Liver (tissue), 9 donors: ENCODE results near the gene KIRREL1. TPM values are rescaled to one million over a fixed set of nuclear protein-coding genes. Genes with fewer than 3 reads are reported as not detected.

Experiments
- DNase-seq: peaks from one replicate; pipeline ENCODE4 v3.0.0-alpha.2; 2017; ENCODE audit warnings: low spot score
- H3K27ac ChIP-seq, 2 donors: one replicate each; pipeline ENCODE4 v1.7.0; 2013; ENCODE audit warnings: inconsistent platforms in 2 of 2, low read length in 2 of 2, control low read depth in 1 of 2, low read depth in 1 of 2, mild to moderate bottlenecking in 1 of 2
- H3K27me3 ChIP-seq, 4 donors: one replicate each; pipeline versions ENCODE4 v1.6.1 to v1.7.0; 2013; ENCODE audit warnings: low read length in 3 of 4, inconsistent platforms in 1 of 4, mild to moderate bottlenecking in 1 of 4, moderate library complexity in 1 of 4; ENCODE audit not compliant: control insufficient read depth in 4 of 4, insufficient read depth in 4 of 4
- H3K36me3 ChIP-seq, 4 donors: one replicate each; pipeline versions ENCODE4 v1.6.1 to v1.7.0; 2013; ENCODE audit warnings: low read length in 3 of 4, mild to moderate bottlenecking in 3 of 4, low read depth in 1 of 4, moderate library complexity in 1 of 4; ENCODE audit not compliant: control insufficient read depth in 4 of 4, insufficient read depth in 3 of 4
- H3K4me1 ChIP-seq, 4 donors: one replicate each; pipeline versions ENCODE4 v1.6.1 to v1.7.0; 2013; ENCODE audit warnings: low read length in 3 of 4, mild to moderate bottlenecking in 3 of 4, moderate library complexity in 1 of 4; ENCODE audit not compliant: control insufficient read depth in 4 of 4, insufficient read depth in 4 of 4
- H3K4me3 ChIP-seq, 3 donors: one replicate each; pipeline versions ENCODE4 v1.6.1 to v1.7.0; 2013; ENCODE audit warnings: low read length in 3 of 3, control low read depth in 1 of 3, low read depth in 1 of 3, mild to moderate bottlenecking in 1 of 3
- H3K9ac ChIP-seq, 2 donors: one replicate each; pipeline ENCODE4 v1.7.0; 2013; ENCODE audit warnings: low read length in 2 of 2, mild to moderate bottlenecking in 2 of 2, moderate library complexity in 2 of 2, control low read depth in 1 of 2, low read depth in 1 of 2
- H3K9me3 ChIP-seq, 4 donors: one replicate each; pipeline versions ENCODE4 v1.6.1 to v1.7.0; 2013; ENCODE audit warnings: low read length in 3 of 4; ENCODE audit not compliant: control insufficient read depth in 4 of 4
- ATF3 ChIP-seq: IDR thresholded peaks from 2 replicates; pipeline ENCODE4 v1.6.1; 2016; ENCODE audit warnings: antibody characterized with exemption
- CTCF ChIP-seq: fragments of 150-350 bp; IDR thresholded peaks from 2 replicates; pipeline ENCODE4 v1.5.1; 2017; ENCODE audit warnings: improper control_type of control experiment, low read depth, low read length; ENCODE audit not compliant: missing input control
- EGR1 ChIP-seq, 2 donors: IDR thresholded peaks; 2 replicates each; pipeline ENCODE4 v1.6.1; 2016 to 2018; ENCODE audit warnings: antibody characterized with exemption in 2 of 2, low read depth in 2 of 2
- FOXA1 ChIP-seq: IDR thresholded peaks from 2 replicates; pipeline ENCODE4 v1.6.1; 2016; ENCODE audit warnings: antibody characterized with exemption
- FOXA2 ChIP-seq: IDR thresholded peaks from 2 replicates; pipeline ENCODE4 v1.6.1; 2016; ENCODE audit warnings: antibody characterized with exemption
- GABPA ChIP-seq, 2 donors: IDR thresholded peaks in 1 of 2; conservative IDR thresholded peaks in 1 of 2; 2 replicates each; pipeline ENCODE4 v1.6.1; 2016; ENCODE audit warnings: antibody characterized with exemption in 2 of 2, mild to moderate bottlenecking in 1 of 2, moderate library complexity in 1 of 2
- HNF4G ChIP-seq: IDR thresholded peaks from 2 replicates; pipeline ENCODE4 v1.6.1; 2016; ENCODE audit warnings: antibody characterized with exemption
- JUND ChIP-seq, 2 donors: IDR thresholded peaks; 2 replicates each; pipeline ENCODE4 v1.6.1; 2016; ENCODE audit warnings: antibody characterized with exemption in 2 of 2
- MAX ChIP-seq: IDR thresholded peaks from 2 replicates; pipeline ENCODE4 v1.6.1; 2016; ENCODE audit warnings: antibody characterized with exemption
- NR2F2 ChIP-seq: IDR thresholded peaks from 2 replicates; pipeline ENCODE4 v1.6.1; 2016; ENCODE audit warnings: antibody characterized with exemption
- RAD21 ChIP-seq, 2 donors: IDR thresholded peaks; 2 replicates each; pipeline ENCODE4 v1.6.1; 2016; ENCODE audit warnings: antibody characterized with exemption in 2 of 2, mild to moderate bottlenecking in 2 of 2
- RXRA ChIP-seq, 2 donors: IDR thresholded peaks; 2 replicates each; pipeline ENCODE4 v1.6.1; 2017 to 2018; ENCODE audit warnings: antibody characterized with exemption in 2 of 2, mild to moderate bottlenecking in 1 of 2
- SP1 ChIP-seq: IDR thresholded peaks from 2 replicates; pipeline ENCODE4 v1.6.1; 2018; ENCODE audit warnings: antibody characterized with exemption, mild to moderate bottlenecking
- TAF1 ChIP-seq: conservative IDR thresholded peaks from 2 replicates; pipeline ENCODE4 v1.6.1; 2016; ENCODE audit warnings: antibody characterized with exemption, mild to moderate bottlenecking
- WGBS: extraction: QIAGEN DNeasy Blood & Tissue Kit; methylation state at CpG from one replicate; pipeline ENCODE4 v1.1.7; 2013; 5-methylcytosine and 5-hydroxymethylcytosine counted together
- polyA plus RNA-seq, 2 donors: library from polyadenylated mRNA; stranded (reverse) in 1 of 2; unstranded in 1 of 2; fragments of 200-250 nt in 1 of 2; fragments of >200 nt in 1 of 2; fragmentation: Nextera tagmentation in 1 of 2; extraction: Ambion mirVana in 1 of 2; gene quantifications; one replicate each; pipeline versions ENCODE4 v1.2.1 to v1.2.3, GENCODE V29; 2013 to 2015
- total RNA-seq, 2 donors: library from RNA; depleted of rRNA; stranded (reverse); fragments of >200 nt; gene quantifications; one replicate each; pipeline ENCODE4 v1.2.3, GENCODE V29; 2014
- TF ChIP-seq, protein P1 (sequence below): IDR thresholded peaks from 2 replicates; pipeline ENCODE4 v1.6.1; 2016; ENCODE audit warnings: antibody characterized with exemption, mild to moderate bottlenecking
- TF ChIP-seq, protein P2 (sequence below): IDR thresholded peaks from 2 replicates; pipeline ENCODE4 v1.6.1; 2016; ENCODE audit warnings: antibody characterized with exemption
- donor health status: healthy.
- donor health status: healthy.
- donor health status: healthy.
- donor health status: healthy.
- donor health status: healthy.

Gene KIRREL1
- total and polyA plus RNA-seq, 4 donors: 0.82 to 6.0 (median 3.1) TPM

DNA sequence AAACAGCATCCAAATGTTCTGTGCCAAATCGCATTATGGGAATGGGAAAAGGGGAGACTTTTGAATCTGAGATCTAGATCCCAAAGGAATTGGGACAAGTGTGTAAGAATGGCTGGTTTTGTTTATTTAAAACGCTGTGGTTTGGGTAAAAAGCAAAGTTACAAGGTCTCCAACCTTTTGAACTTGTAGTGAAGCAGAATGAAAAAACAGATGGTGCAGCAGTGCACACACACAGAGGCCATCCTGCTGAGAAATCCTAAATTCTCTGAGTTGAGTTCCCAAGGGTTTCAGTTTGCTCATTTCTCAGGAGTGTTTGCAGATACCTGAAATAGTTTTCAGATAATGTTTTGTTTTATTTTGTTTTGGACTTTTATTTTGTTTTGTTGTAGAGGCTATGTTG lies 107.1 kb downstream of the KIRREL1 start:
- no peak for TF ChIP-seq SP1
- TF ChIP-seq HNF4G: no peak
- no peak for TF ChIP-seq NR2F2
- no peak for TF ChIP-seq EGR1 (IDR thresholded peaks at IDR 0.05; ENCODE audit: low read depth in 2 of 2)
- TF ChIP-seq JUND (IDR thresholded peaks at IDR 0.05): no peak
- TF ChIP-seq, protein P1, sequence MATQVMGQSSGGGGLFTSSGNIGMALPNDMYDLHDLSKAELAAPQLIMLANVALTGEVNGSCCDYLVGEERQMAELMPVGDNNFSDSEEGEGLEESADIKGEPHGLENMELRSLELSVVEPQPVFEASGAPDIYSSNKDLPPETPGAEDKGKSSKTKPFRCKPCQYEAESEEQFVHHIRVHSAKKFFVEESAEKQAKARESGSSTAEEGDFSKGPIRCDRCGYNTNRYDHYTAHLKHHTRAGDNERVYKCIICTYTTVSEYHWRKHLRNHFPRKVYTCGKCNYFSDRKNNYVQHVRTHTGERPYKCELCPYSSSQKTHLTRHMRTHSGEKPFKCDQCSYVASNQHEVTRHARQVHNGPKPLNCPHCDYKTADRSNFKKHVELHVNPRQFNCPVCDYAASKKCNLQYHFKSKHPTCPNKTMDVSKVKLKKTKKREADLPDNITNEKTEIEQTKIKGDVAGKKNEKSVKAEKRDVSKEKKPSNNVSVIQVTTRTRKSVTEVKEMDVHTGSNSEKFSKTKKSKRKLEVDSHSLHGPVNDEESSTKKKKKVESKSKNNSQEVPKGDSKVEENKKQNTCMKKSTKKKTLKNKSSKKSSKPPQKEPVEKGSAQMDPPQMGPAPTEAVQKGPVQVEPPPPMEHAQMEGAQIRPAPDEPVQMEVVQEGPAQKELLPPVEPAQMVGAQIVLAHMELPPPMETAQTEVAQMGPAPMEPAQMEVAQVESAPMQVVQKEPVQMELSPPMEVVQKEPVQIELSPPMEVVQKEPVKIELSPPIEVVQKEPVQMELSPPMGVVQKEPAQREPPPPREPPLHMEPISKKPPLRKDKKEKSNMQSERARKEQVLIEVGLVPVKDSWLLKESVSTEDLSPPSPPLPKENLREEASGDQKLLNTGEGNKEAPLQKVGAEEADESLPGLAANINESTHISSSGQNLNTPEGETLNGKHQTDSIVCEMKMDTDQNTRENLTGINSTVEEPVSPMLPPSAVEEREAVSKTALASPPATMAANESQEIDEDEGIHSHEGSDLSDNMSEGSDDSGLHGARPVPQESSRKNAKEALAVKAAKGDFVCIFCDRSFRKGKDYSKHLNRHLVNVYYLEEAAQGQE: no peak
- TF ChIP-seq RAD21 (IDR thresholded peaks at IDR 0.05): no peak
- no peak for TF ChIP-seq RXRA (IDR thresholded peaks at IDR 0.05)
- TF ChIP-seq TAF1: no peak
- TF ChIP-seq ATF3: no peak
- no peak for TF ChIP-seq FOXA1
- TF ChIP-seq, protein P2, sequence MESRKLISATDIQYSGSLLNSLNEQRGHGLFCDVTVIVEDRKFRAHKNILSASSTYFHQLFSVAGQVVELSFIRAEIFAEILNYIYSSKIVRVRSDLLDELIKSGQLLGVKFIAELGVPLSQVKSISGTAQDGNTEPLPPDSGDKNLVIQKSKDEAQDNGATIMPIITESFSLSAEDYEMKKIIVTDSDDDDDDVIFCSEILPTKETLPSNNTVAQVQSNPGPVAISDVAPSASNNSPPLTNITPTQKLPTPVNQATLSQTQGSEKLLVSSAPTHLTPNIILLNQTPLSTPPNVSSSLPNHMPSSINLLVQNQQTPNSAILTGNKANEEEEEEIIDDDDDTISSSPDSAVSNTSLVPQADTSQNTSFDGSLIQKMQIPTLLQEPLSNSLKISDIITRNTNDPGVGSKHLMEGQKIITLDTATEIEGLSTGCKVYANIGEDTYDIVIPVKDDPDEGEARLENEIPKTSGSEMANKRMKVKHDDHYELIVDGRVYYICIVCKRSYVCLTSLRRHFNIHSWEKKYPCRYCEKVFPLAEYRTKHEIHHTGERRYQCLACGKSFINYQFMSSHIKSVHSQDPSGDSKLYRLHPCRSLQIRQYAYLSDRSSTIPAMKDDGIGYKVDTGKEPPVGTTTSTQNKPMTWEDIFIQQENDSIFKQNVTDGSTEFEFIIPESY: no peak
- no peak for TF ChIP-seq CTCF
- TF ChIP-seq FOXA2: no peak
- no peak for TF ChIP-seq GABPA (IDR thresholded peaks at IDR 0.05 in 1 of 2, conservative IDR thresholded peaks at IDR 0.05 in 1 of 2)
- TF ChIP-seq MAX: no peak
- Histone ChIP-seq H3K9me3 (no peaks in the 10 kb centered on the region), H3K27me3 (peaks cover 0 to 5% (median 4%) of the 10 kb centered on the region in 4 donors), H3K4me1 (peaks cover 0 to 1% (median 0%) of the 10 kb centered on the region in 4 donors), H3K4me3 (no peak overlapping the region), H3K27ac (no peak overlapping the region), H3K36me3 (no peaks in the 10 kb centered on the region), H3K9ac (no peak overlapping the region)
- 59% methylated on average over 2 of the region's 2 CpGs for whole genome bisulfite sequencing
- no peak for DNase-seq

GRCh38 chr1:158101455-158101854 lies 108.0 kb downstream of the KIRREL1 start:
- no peak for DNase-seq
- TF ChIP-seq TAF1 (no peak), CTCF (no peak), NR2F2 (no peak), RAD21 (IDR thresholded peaks at IDR 0.05) (no peak), JUND (IDR thresholded peaks at IDR 0.05) (no peak), HNF4G (no peak), FOXA1 (no peak)
- TF ChIP-seq, protein P1: no peak
- Histone ChIP-seq H3K27me3 (peaks cover 0 to 6% (median 4%) of the 10 kb centered on the region in 4 donors), H3K9me3 (no peaks in the 10 kb centered on the region), H3K9ac (no peak overlapping the region), H3K4me3 (no peak overlapping the region), H3K4me1 (peaks cover 0 to 1% (median 0%) of the 10 kb centered on the region in 4 donors), H3K36me3 (no peaks in the 10 kb centered on the region), H3K27ac (no peak overlapping the region)
- whole genome bisulfite sequencing: 92% methylated on average over 2 of the region's 2 CpGs
